Measurements from ENCODE around the gene C18orf32. TPM values are rescaled to one million over a fixed set of nuclear protein-coding genes. Genes with fewer than 3 reads are reported as not detected.

Gene C18orf32
- total and polyA plus RNA-seq, 2 of the 13 experiments (the other 11 are each of a cell fraction or from before 2014, with no cell fraction given) = 17.6 to 20.6 TPM

DNA sequence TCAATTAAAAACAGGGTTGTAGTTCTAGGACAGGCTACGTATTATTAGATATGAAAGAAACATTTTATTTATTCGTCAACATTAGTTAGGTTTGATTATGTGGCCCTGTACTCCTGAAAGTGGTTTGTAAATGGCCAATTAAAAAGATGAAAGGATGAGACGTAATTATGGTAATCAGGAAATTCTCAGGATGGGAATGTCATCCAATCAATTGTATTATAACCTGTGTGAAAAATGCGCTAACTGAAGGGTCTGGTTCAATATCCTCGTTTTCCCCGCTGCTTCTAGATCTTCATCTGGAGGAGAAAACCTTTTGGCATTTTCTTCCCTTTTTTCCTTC lies 5.6 kb upstream of the C18orf32 start:
- POLR2A ChIA-PET = no interaction called here
- intact Hi-C loops (cut with micrococcal nuclease; ENCODE audit: unreplicated experiment) = loop anchor here (1.0 kb wide), 1 partner anchor 32 kb away; the partner anchor contains the start of gene DYM
- peaks cover 28% of the 10 kb centered on the region for H3K79me2 ChIP-seq (ENCODE audit: insufficient read depth, low read length)
- H3K27me3 ChIP-seq (ENCODE audit: control insufficient read depth in 1 of 2, insufficient read depth in 2 of 2, low read length in 2 of 2) = no peaks in the 10 kb centered on the region; a peak in 1 of 5 replicates
- WGBS (ENCODE audit: low lambda C conversion rate) = 51% methylated on average over 6 of the region's 6 CpGs
- H3K9ac ChIP-seq (ENCODE audit: insufficient read depth, low read depth, low read length) = no peak overlapping the region
- CTCF ChIA-PET (ENCODE audit: low intra/inter-chr PET ratio, low total read pairs) = no interaction called here
- no TSS peak for BruUV-seq (replicated peaks)
- peak overlapping the region in 1 of 3 experiments; percentile 18; a peak in 1 of 6 replicates for H3K4me3 ChIP-seq (replicated peaks in 1 of 3; ENCODE audit: insufficient read depth in 1 of 3, low read depth in 2 of 3, low read length in 3 of 3)
- H3K4me1 ChIP-seq (ENCODE audit: insufficient read depth, low read length) = peaks cover 64% of the 10 kb centered on the region
- FAIRE-seq (no peak), ATAC-seq (no peak), DNase-seq (ENCODE audit: low spot score) (no peak)
- H3K4me2 ChIP-seq (ENCODE audit: low read depth, low read length) = peak overlapping the region; percentile 64
- no peak overlapping the region for H3K27ac ChIP-seq (ENCODE audit: extremely low read length, insufficient read depth, low read length)
- in situ Hi-C loops (cut with HindIII; ENCODE audit: extremely low pct_ligation_motif_present, low pct_unique_long_range_greater_than_20kb) = no loop called here
- peak overlapping the region; percentile 82 for H2AFZ ChIP-seq (ENCODE audit: low read length)
- peaks cover 2 to 25% of the 10 kb centered on the region in 2 experiments; a peak in 3 of 5 replicates for H3K36me3 ChIP-seq (replicated peaks in 1 of 2; ENCODE audit: control insufficient read depth in 1 of 2, insufficient read depth in 2 of 2, low read length in 2 of 2)
- peaks cover 24% of the 10 kb centered on the region for H4K20me1 ChIP-seq (ENCODE audit: insufficient read depth, low read length)
- no peaks in the 10 kb centered on the region for H3K9me3 ChIP-seq (ENCODE audit: low read length)
- no peak for TF ChIP-seq MAFG (CRISPR knock-in tag; IDR thresholded peaks at IDR 0.05)
- no peak for TF ChIP-seq XBP1 (CRISPR knock-in tag; IDR thresholded peaks at IDR 0.05)
- TF ChIP-seq GZF1 (CRISPR knock-in tag; IDR thresholded peaks at IDR 0.05) = peak; percentile 15; the same call in 1 of the 2 replicates
- TF ChIP-seq RNF2 (conservative IDR thresholded peaks at IDR 0.05; ENCODE audit: low read depth) = no peak
- TF ChIP-seq SMYD3 (CRISPR knock-in tag; IDR thresholded peaks at IDR 0.05) = no peak
- no peak for TF ChIP-seq SOX6 (IDR thresholded peaks at IDR 0.05)
- TF ChIP-seq SOX6 (CRISPR knock-in tag; IDR thresholded peaks at IDR 0.05) = no peak
- no peak for TF ChIP-seq ZNF615 (CRISPR knock-in tag; IDR thresholded peaks at IDR 0.05; ENCODE audit: borderline replicate concordance)
- no peak for TF ChIP-seq TEAD3 (CRISPR knock-in tag; optimal IDR thresholded peaks at IDR 0.05; ENCODE audit: borderline replicate concordance)
- no peak for TF ChIP-seq SRSF1 (optimal IDR thresholded peaks at IDR 0.05; ENCODE audit: low read depth, low read length)
- no peak for TF ChIP-seq ZNF441 (CRISPR knock-in tag; IDR thresholded peaks at IDR 0.05; ENCODE audit: borderline replicate concordance)
- no peak for TF ChIP-seq DZIP1 (CRISPR knock-in tag; IDR thresholded peaks at IDR 0.05)
- no peak for TF ChIP-seq RFXANK (CRISPR knock-in tag; IDR thresholded peaks at IDR 0.05)
- TF ChIP-seq, protein P1, sequence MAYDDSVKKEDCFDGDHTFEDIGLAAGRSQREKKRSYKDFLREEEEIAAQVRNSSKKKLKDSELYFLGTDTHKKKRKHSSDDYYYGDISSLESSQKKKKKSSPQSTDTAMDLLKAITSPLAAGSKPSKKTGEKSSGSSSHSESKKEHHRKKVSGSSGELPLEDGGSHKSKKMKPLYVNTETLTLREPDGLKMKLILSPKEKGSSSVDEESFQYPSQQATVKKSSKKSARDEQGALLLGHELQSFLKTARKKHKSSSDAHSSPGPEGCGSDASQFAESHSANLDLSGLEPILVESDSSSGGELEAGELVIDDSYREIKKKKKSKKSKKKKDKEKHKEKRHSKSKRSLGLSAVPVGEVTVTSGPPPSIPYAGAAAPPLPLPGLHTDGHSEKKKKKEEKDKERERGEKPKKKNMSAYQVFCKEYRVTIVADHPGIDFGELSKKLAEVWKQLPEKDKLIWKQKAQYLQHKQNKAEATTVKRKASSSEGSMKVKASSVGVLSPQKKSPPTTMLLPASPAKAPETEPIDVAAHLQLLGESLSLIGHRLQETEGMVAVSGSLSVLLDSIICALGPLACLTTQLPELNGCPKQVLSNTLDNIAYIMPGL (CRISPR knock-in tag; IDR thresholded peaks at IDR 0.05; ENCODE audit: borderline replicate concordance in 1 of 2, low read depth in 1 of 2) = 0 out of 4 replicates have a peak, but pooled peaks of 1 of the 2 experiments have one; percentile 3
- no peak for TF ChIP-seq KLF9 (CRISPR knock-in tag; IDR thresholded peaks at IDR 0.05; ENCODE audit: low read depth)
- TF ChIP-seq HDAC6 (IDR thresholded peaks at IDR 0.05; ENCODE audit: low read depth, low read length) = no peak
- TF ChIP-seq YEATS2 (CRISPR knock-in tag; IDR thresholded peaks at IDR 0.05; ENCODE audit: borderline replicate concordance) = no peak
- TF ChIP-seq GTF2F1 (IDR thresholded peaks at IDR 0.05; ENCODE audit: low read length) = no peak
- TF ChIP-seq NFATC3 (CRISPR knock-in tag; IDR thresholded peaks at IDR 0.05) = no peak
- no peak for TF ChIP-seq ZNF746 (CRISPR knock-in tag; IDR thresholded peaks at IDR 0.05)
- TF ChIP-seq PRMT3 (CRISPR knock-in tag; IDR thresholded peaks at IDR 0.05; ENCODE audit: borderline replicate concordance, low read depth) = no peak
- TF ChIP-seq, protein P2, sequence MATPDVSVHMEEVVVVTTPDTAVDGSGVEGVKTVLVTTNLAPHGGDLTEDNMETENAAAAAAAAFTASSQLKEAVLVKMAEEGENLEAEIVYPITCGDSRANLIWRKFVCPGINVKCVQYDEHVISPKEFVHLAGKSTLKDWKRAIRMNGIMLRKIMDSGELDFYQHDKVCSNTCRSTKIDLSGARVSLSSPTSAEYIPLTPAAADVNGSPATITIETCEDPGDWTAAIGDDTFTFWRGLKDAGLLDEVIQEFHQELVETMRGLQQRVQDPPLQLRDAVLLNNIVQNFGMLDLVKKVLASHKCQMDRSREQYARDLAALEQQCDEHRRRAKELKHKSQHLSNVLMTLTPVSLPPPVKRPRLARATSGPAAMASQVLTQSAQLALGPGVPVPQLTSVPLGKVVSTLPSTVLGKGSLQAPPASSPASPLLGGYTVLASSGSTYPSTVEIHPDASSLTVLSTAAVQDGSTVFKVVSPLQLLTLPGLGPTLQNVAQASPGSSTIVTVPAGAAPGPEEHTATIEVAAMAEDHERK (CRISPR knock-in tag; IDR thresholded peaks at IDR 0.05; ENCODE audit: low read depth) = peak; percentile 3; the same call in 1 of the 2 replicates
- no peak for TF ChIP-seq SIX4 (CRISPR knock-in tag; IDR thresholded peaks at IDR 0.05)

All from HepG2 (cell line).